RWPE1 (cell line): ENCODE data around the gene HPCA.
"Not testable (repeated sequence)": the region's sequence is repeated elsewhere in the genome, so short reads cannot be mapped to it uniquely, and the experiment has no call there.

Source experiments
- CTCF ChIA-PET: fragments of 350-600 bp; sonication (Branson Sonifier 250); formaldehyde crosslinking; extraction: SDS; loops from one replicate; lab custom pipeline; 2021; lab: Yijun Ruan, JAX
- POLR2A ChIA-PET: fragments of 400-600 bp; formaldehyde crosslinking; extraction: SDS; loops from one replicate; lab custom pipeline; 2020; ENCODE audit warnings: antibody characterized with exemption; ENCODE audit not compliant: low non-redundant PET; lab: Yijun Ruan, JAX
- DNase-seq: peaks from one replicate; pipeline ENCODE4 v3.0.0; 2012; ENCODE audit warnings: low spot score
- H3K27ac ChIP-seq: fragments of 450-650 bp; 2 replicates; pipeline ENCODE4 v1.5.1; 2017
- TF ChIP-seq, protein P1 (sequence below): fragments of 450-650 bp; conservative IDR thresholded peaks from 2 replicates; pipeline ENCODE4 v1.5.1; 2017; ENCODE audit warnings: low read depth, mild to moderate bottlenecking

The HPCA gene

DNA sequence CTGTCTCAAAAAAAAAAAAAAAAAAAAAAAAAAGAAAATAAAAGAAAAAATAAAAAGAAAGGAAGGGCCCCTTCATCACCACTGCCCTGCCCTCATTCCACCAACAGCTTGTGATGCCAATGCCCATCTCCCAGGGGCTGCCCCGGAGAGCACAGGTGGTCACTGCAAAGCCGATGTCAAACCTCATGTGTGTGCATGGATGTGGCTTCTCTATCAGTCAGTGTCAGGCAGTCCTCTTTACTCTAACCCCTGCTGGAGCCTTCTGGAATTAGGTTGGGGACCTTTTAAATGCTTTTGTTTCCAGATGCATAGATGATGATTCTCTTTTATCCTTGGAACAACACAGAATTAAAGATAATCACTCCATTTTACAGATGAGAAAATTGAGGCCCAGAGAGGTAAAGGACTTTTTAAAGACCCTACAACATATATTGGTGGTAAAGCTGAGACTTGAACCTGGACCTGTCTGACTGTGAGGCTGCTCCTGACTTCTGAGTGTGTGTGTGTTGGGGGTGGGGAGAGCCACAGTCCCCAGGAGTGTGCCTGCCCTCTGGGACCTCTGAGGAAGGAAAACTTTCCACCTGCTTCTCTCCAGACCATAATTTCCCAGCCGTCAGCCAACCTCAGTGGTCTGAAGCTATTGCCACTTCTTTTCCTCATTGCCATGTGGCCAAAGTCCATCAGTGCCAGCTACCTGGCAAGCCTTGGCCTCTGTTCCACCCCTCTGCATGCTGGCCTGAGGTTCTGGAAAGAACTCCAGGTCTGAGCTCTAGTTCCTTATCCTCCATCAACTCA, 17.9 kb downstream of the HPCA start:
- CTCF ChIA-PET, result interaction anchor here (0.5 to 0.7 kb wide), 2 partner anchors 13 to 179 kb away, joined by 3 to 6 read pairs; no protein-coding TSS in a partner anchor
- H3K27ac ChIP-seq, result no peak overlapping the region
- no peak for DNase-seq
- TF ChIP-seq, protein P1, sequence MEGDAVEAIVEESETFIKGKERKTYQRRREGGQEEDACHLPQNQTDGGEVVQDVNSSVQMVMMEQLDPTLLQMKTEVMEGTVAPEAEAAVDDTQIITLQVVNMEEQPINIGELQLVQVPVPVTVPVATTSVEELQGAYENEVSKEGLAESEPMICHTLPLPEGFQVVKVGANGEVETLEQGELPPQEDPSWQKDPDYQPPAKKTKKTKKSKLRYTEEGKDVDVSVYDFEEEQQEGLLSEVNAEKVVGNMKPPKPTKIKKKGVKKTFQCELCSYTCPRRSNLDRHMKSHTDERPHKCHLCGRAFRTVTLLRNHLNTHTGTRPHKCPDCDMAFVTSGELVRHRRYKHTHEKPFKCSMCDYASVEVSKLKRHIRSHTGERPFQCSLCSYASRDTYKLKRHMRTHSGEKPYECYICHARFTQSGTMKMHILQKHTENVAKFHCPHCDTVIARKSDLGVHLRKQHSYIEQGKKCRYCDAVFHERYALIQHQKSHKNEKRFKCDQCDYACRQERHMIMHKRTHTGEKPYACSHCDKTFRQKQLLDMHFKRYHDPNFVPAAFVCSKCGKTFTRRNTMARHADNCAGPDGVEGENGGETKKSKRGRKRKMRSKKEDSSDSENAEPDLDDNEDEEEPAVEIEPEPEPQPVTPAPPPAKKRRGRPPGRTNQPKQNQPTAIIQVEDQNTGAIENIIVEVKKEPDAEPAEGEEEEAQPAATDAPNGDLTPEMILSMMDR, result no peak
- POLR2A ChIA-PET, result no interaction called here

GRCh38 chr1:32904797-32905196, 18.5 kb downstream of the HPCA start:
- ChIA-PET CTCF (interaction anchor here (0.5 to 0.7 kb wide), 3 partner anchors 13 to 179 kb away, joined by 3 to 6 read pairs (median 4); no protein-coding TSS in a partner anchor), POLR2A (no interaction called here)
- TF ChIP-seq, protein P1, result no peak
- DNase-seq, result no peak
- H3K27ac ChIP-seq, result no peak overlapping the region

GRCh38 chr1:32905588-32905987, 19.3 kb downstream of the HPCA start:
- H3K27ac ChIP-seq, DNase-seq, POLR2A ChIA-PET: not testable (repeated sequence)
- CTCF ChIA-PET, result interaction anchor here (1.0 kb wide), 1 partner anchor 221 kb away, joined by 5 read pairs; no protein-coding TSS in a partner anchor

DNA sequence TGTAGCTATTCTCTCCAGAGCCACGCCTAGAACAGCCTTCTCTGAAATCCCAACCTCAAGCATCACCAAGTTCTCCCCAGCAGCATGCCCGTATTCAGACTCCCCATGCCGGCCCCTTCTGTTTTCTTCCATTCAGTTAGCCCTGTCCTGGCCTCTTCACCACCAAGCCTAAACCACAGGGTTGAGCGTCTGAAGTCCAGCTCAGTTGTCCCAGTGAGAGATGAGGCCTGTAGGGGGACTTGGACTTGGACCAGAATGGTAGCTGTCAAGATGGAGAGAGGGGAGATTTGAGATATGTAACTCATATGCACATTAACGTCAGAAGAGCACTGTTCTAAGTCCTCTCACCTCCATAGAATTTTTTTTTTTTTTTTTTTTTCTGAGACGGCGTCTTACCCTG, 20.4 kb downstream of the HPCA start:
- ChIA-PET CTCF (interaction anchor here (1.0 kb wide), 1 partner anchor 220 kb away, joined by 5 read pairs; no protein-coding TSS in a partner anchor), POLR2A (no interaction called here)

DNA sequence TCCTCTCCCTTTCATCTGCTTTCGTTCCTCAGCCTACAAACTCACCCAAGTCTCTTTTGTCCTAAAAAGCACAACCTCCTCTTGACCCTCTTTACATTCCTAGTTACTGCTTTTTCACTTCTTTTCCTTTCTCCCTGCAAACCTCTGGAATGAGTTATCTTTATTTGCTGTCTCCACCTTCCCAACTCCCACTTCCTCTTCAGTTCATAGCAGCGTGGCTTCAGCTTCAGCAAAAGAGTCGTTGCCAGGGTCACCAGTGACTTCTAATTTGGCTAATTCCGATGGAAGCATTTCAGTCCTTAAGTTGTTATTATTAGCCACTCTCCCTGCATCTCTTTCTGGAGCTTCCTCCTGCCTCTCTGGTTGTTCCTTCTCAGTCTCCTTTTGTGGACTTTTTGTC, 21.1 kb downstream of the HPCA start:
- POLR2A ChIA-PET, result no interaction called here
- CTCF ChIA-PET, result no interaction called here
- TF ChIP-seq, protein P1, result no peak
- no peak overlapping the region for H3K27ac ChIP-seq
- no peak for DNase-seq

More for the DNA sequence above, 20.4 kb downstream of the HPCA start:
- DNase-seq, result no peak
- H3K27ac ChIP-seq, result no peak overlapping the region
- TF ChIP-seq, protein P1, result no peak

GRCh38 chr1:32910319-32910718, 24.0 kb downstream of the HPCA start:
- no peak for DNase-seq
- no peak overlapping the region for H3K27ac ChIP-seq
- POLR2A ChIA-PET, result no interaction called here
- CTCF ChIA-PET, result no interaction called here
- TF ChIP-seq, protein P1, result no peak
